ENCODE measurements around the gene ADGRG1. TPM values are rescaled to one million over a fixed set of nuclear protein-coding genes. Genes with fewer than 3 reads are reported as not detected.

Gene ADGRG1
- total RNA-seq, 1 experiment from 2014 or later, result 2.0 TPM

- no peak for TF ChIP-seq ZSCAN18 (CRISPR knock-in tag; IDR thresholded peaks at IDR 0.05)
Observed at GRCh38 chr16:57661510-57661909, 33.1 kb downstream of the ADGRG1 start (continued).

DNA sequence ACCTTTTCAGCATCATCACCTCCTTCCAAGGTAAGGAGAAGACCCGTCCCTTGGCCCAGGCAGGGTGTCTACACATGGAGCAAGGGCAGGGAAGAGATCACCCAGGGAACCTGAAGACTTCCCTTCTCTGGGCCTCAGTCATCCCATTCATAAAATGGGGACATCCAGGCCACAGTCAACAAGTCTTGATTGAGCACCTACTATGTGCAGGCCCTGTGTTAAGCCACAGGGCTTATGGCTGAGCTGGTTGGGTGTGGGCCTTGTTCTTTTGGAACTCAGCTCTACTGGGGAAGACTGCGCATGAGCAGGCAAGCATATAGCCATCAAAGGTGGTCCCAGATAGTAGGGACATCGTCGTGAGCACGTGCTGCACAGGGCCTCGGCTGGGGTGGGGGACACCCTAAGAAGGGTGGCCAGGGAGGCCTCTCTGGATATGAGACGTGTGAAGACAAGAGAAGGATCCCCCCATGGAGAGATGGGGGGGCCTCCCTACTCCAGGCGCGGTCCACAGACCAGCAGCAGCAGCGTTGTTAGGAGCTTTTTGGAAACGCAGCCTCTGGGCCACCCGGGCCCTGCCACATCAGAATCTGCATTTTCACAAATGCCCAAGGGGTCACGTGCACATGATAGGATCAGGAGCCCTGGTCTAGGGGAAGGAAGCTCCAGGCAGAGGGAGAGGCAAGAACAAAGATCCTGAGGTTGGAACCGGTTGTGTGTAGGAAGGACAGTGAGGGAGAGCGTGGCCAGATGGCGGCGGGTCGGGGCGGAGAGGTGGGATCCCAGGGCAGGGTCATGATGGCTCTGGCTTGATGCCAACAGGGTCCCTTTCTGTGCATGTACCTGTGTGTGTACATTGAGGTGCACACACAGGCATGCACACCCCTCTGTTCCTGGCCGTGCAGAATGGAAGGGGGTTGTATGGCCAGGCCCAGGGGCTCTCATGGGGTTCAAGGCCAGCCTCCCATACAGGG lies 33.8 kb downstream of the ADGRG1 start:
- Mint-ChIP-seq H3K4me1 (no peaks in the 10 kb centered on the region), H3K27ac (no peak overlapping the region), H3K9me3 (no peaks in the 10 kb centered on the region), H3K36me3 (no peaks in the 10 kb centered on the region), H3K4me3 (no peak overlapping the region), H3K27me3 (ENCODE audit: low read depth) (no peaks in the 10 kb centered on the region)
- ATAC-seq, result no peak
- ChIA-PET CTCF (interaction anchor here (0.7 to 1.2 kb wide), 2 partner anchors 9 to 86 kb away, joined by 3 to 4 read pairs; no protein-coding TSS in a partner anchor), POLR2A (no interaction called here)
- DNase-seq (ENCODE audit: low spot score), result no peak
- TF ChIP-seq GABPB1 (CRISPR knock-in tag; IDR thresholded peaks at IDR 0.05), result no peak
- no peak for TF ChIP-seq MYBL2 (CRISPR knock-in tag; IDR thresholded peaks at IDR 0.05)
- TF ChIP-seq, protein P1, sequence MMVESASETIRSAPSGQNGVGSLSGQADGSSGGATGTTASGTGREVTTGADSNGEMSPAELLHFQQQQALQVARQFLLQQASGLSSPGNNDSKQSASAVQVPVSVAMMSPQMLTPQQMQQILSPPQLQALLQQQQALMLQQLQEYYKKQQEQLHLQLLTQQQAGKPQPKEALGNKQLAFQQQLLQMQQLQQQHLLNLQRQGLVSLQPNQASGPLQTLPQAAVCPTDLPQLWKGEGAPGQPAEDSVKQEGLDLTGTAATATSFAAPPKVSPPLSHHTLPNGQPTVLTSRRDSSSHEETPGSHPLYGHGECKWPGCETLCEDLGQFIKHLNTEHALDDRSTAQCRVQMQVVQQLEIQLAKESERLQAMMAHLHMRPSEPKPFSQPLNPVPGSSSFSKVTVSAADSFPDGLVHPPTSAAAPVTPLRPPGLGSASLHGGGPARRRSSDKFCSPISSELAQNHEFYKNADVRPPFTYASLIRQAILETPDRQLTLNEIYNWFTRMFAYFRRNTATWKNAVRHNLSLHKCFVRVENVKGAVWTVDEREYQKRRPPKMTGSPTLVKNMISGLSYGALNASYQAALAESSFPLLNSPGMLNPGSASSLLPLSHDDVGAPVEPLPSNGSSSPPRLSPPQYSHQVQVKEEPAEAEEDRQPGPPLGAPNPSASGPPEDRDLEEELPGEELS (CRISPR knock-in tag; IDR thresholded peaks at IDR 0.05), result no peak
- TF ChIP-seq, protein P2, sequence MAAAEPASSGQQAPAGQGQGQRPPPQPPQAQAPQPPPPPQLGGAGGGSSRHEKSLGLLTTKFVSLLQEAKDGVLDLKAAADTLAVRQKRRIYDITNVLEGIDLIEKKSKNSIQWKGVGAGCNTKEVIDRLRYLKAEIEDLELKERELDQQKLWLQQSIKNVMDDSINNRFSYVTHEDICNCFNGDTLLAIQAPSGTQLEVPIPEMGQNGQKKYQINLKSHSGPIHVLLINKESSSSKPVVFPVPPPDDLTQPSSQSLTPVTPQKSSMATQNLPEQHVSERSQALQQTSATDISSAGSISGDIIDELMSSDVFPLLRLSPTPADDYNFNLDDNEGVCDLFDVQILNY (CRISPR knock-in tag; IDR thresholded peaks at IDR 0.05), result no peak
- no peak for TF ChIP-seq NR3C1 (CRISPR knock-in tag; conservative IDR thresholded peaks at IDR 0.05; ENCODE audit: low read depth)
- TF ChIP-seq, protein P3, sequence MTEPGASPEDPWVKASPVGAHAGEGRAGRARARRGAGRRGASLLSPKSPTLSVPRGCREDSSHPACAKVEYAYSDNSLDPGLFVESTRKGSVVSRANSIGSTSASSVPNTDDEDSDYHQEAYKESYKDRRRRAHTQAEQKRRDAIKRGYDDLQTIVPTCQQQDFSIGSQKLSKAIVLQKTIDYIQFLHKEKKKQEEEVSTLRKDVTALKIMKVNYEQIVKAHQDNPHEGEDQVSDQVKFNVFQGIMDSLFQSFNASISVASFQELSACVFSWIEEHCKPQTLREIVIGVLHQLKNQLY (CRISPR knock-in tag; IDR thresholded peaks at IDR 0.05), result no peak
- TF ChIP-seq GRHL2 (CRISPR knock-in tag; IDR thresholded peaks at IDR 0.05; ENCODE audit: insufficient replicate concordance, severe bottlenecking), result no peak
- TF ChIP-seq E2F4 (CRISPR knock-in tag; IDR thresholded peaks at IDR 0.05; ENCODE audit: borderline replicate concordance, low read depth), result no peak
- TF ChIP-seq, protein P4, sequence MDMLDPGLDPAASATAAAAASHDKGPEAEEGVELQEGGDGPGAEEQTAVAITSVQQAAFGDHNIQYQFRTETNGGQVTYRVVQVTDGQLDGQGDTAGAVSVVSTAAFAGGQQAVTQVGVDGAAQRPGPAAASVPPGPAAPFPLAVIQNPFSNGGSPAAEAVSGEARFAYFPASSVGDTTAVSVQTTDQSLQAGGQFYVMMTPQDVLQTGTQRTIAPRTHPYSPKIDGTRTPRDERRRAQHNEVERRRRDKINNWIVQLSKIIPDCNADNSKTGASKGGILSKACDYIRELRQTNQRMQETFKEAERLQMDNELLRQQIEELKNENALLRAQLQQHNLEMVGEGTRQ (CRISPR knock-in tag; IDR thresholded peaks at IDR 0.05), result no peak
- TF ChIP-seq, protein P5, sequence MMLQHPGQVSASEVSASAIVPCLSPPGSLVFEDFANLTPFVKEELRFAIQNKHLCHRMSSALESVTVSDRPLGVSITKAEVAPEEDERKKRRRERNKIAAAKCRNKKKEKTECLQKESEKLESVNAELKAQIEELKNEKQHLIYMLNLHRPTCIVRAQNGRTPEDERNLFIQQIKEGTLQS (CRISPR knock-in tag; conservative IDR thresholded peaks at IDR 0.05), result no peak
- TF ChIP-seq, protein P6, sequence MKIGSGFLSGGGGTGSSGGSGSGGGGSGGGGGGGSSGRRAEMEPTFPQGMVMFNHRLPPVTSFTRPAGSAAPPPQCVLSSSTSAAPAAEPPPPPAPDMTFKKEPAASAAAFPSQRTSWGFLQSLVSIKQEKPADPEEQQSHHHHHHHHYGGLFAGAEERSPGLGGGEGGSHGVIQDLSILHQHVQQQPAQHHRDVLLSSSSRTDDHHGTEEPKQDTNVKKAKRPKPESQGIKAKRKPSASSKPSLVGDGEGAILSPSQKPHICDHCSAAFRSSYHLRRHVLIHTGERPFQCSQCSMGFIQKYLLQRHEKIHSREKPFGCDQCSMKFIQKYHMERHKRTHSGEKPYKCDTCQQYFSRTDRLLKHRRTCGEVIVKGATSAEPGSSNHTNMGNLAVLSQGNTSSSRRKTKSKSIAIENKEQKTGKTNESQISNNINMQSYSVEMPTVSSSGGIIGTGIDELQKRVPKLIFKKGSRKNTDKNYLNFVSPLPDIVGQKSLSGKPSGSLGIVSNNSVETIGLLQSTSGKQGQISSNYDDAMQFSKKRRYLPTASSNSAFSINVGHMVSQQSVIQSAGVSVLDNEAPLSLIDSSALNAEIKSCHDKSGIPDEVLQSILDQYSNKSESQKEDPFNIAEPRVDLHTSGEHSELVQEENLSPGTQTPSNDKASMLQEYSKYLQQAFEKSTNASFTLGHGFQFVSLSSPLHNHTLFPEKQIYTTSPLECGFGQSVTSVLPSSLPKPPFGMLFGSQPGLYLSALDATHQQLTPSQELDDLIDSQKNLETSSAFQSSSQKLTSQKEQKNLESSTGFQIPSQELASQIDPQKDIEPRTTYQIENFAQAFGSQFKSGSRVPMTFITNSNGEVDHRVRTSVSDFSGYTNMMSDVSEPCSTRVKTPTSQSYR (CRISPR knock-in tag; IDR thresholded peaks at IDR 0.05), result no peak
- no peak for TF ChIP-seq ERG (CRISPR knock-in tag; IDR thresholded peaks at IDR 0.05)
- TF ChIP-seq ATF2 (CRISPR knock-in tag; IDR thresholded peaks at IDR 0.05; ENCODE audit: borderline replicate concordance, low read depth), result no peak
- no peak for TF ChIP-seq ZNF232 (CRISPR knock-in tag; IDR thresholded peaks at IDR 0.05)
